ENCODE data around the gene DAPP1.
"Not testable (repeated sequence)": the region's sequence is repeated elsewhere in the genome, so short reads cannot be mapped to it uniquely, and the experiment has no call there.

GRCh38 chr4:99770842-99771241 lies 45.8 kb upstream of the DAPP1 start:
- not testable (repeated sequence) for TF ChIP-seq CTCF (conservative IDR thresholded peaks at IDR 0.05; ENCODE audit: low read length); EZH2phosphoT487 (IDR thresholded peaks at IDR 0.05; ENCODE audit: borderline replicate concordance)

Data from Loucy (cell line).